Sigmoid colon (tissue), 4 donors: ENCODE measurements around the gene AVPI1.

ENCODE experiments used
- CTCF ChIP-seq, 4 experiments: fragments of 450-650 bp in 3 of 4; fragments of 200-600 bp in 1 of 4; IDR thresholded peaks; one replicate each; pipeline ENCODE4 v1.5.1; 2016 to 2019; ENCODE audit warnings: antibody characterized with exemption in 4 of 4, mild to moderate bottlenecking in 3 of 4, moderate library complexity in 2 of 4
- EP300 ChIP-seq, 4 donors: sonication (generic); formaldehyde crosslinking; IDR thresholded peaks; one replicate each; pipeline ENCODE4 v1.6.1; 2017; ENCODE audit warnings: antibody characterized with exemption in 4 of 4
- POLR2A ChIP-seq, 2 donors: fragments of 450-650 bp; IDR thresholded peaks; one replicate each; pipeline ENCODE4 v1.6.1; 2016; ENCODE audit warnings: antibody characterized with exemption in 2 of 2, mild to moderate bottlenecking in 2 of 2, moderate library complexity in 2 of 2
- POLR2AphosphoS5 ChIP-seq, 4 donors: sonication (generic); formaldehyde crosslinking; IDR thresholded peaks; one replicate each; pipeline ENCODE4 v1.6.1; 2017; ENCODE audit warnings: antibody characterized with exemption in 4 of 4

GRCh38 chr10:97640174-97640867 lies 46.7 kb downstream of the AVPI1 start, which contains the start of gene PI4K2A:
- TF ChIP-seq CTCF (IDR thresholded peaks at IDR 0.05) (no peak), POLR2A (IDR thresholded peaks at IDR 0.05) (peak; percentile 29 to 68), POLR2AphosphoS5 (IDR thresholded peaks at IDR 0.05) (peak; percentile 79 to 94 (median 86)), EP300 (IDR thresholded peaks at IDR 0.05) (no peak)
